ENCODE results near the gene ABCA7. TPM values are rescaled to one million over a fixed set of nuclear protein-coding genes. Genes with fewer than 3 reads are reported as not detected.

ABCA7 gene
- total and polyA plus RNA-seq, 4 donors: 3.0 to 60.9 (median 4.8) TPM

DNA sequence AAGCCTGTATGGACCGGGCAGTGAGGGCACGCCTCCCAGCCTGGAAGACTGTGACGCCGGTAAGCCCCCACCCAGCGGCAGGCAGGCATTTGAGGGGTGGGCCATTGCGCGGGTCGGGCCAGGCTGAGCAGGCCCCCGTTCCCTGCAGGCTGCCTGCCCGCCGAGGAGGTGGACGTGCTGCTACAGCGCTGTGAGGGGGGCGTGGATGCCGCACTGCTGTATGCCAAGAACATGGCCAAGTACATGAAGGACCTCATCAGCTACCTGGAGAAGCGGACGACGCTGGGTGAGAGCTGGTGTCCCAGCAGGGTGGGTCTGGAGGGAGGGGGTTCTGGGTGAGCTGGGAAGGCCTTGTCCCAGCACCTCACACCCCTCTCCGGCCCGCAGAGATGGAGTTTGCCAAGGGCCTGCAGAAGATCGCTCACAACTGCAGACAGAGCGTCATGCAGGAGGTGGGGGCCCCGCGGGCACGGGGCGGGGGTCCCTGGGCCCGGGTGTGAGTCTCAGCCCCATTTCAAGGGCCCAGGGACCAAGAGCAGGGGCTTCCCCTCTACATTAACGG is 34.1 kb downstream of the ABCA7 start:
- H3K4me3 ChIP-seq (ENCODE audit: low read depth in 1 of 3, low read length in 3 of 3): no peak overlapping the region

More for the DNA sequence above, 34.1 kb downstream of the ABCA7 start:
- no peak overlapping the region for H3K9ac ChIP-seq (ENCODE audit: low read depth in 1 of 2, low read length in 2 of 2)
- 76% methylated on average over 28 of the region's 28 CpGs for WGBS
- no peak overlapping the region for H3K27ac ChIP-seq (ENCODE audit: low read depth in 1 of 2, low read length in 2 of 2)
- TF ChIP-seq, protein P1, sequence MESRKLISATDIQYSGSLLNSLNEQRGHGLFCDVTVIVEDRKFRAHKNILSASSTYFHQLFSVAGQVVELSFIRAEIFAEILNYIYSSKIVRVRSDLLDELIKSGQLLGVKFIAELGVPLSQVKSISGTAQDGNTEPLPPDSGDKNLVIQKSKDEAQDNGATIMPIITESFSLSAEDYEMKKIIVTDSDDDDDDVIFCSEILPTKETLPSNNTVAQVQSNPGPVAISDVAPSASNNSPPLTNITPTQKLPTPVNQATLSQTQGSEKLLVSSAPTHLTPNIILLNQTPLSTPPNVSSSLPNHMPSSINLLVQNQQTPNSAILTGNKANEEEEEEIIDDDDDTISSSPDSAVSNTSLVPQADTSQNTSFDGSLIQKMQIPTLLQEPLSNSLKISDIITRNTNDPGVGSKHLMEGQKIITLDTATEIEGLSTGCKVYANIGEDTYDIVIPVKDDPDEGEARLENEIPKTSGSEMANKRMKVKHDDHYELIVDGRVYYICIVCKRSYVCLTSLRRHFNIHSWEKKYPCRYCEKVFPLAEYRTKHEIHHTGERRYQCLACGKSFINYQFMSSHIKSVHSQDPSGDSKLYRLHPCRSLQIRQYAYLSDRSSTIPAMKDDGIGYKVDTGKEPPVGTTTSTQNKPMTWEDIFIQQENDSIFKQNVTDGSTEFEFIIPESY (IDR thresholded peaks at IDR 0.05): no peak
- TF ChIP-seq HNF4G (IDR thresholded peaks at IDR 0.05): no peak
- TF ChIP-seq FOXA2 (IDR thresholded peaks at IDR 0.05): no peak
- TF ChIP-seq HNF4A (conservative IDR thresholded peaks at IDR 0.05): no peak
- no peak for TF ChIP-seq RXRA (IDR thresholded peaks at IDR 0.05)
- TF ChIP-seq, protein P2, sequence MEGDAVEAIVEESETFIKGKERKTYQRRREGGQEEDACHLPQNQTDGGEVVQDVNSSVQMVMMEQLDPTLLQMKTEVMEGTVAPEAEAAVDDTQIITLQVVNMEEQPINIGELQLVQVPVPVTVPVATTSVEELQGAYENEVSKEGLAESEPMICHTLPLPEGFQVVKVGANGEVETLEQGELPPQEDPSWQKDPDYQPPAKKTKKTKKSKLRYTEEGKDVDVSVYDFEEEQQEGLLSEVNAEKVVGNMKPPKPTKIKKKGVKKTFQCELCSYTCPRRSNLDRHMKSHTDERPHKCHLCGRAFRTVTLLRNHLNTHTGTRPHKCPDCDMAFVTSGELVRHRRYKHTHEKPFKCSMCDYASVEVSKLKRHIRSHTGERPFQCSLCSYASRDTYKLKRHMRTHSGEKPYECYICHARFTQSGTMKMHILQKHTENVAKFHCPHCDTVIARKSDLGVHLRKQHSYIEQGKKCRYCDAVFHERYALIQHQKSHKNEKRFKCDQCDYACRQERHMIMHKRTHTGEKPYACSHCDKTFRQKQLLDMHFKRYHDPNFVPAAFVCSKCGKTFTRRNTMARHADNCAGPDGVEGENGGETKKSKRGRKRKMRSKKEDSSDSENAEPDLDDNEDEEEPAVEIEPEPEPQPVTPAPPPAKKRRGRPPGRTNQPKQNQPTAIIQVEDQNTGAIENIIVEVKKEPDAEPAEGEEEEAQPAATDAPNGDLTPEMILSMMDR (IDR thresholded peaks at IDR 0.05; ENCODE audit: low read depth, low read length, missing input control): no peak
- TF ChIP-seq TAF1 (conservative IDR thresholded peaks at IDR 0.05): no peak
- no peak for TF ChIP-seq EGR1 (IDR thresholded peaks at IDR 0.05; ENCODE audit: low read depth in 2 of 2)
- TF ChIP-seq, protein P3, sequence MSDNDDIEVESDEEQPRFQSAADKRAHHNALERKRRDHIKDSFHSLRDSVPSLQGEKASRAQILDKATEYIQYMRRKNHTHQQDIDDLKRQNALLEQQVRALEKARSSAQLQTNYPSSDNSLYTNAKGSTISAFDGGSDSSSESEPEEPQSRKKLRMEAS (IDR thresholded peaks at IDR 0.05): no peak
- no peak for TF ChIP-seq GABPA (IDR thresholded peaks at IDR 0.05 in 1 of 2, conservative IDR thresholded peaks at IDR 0.05 in 1 of 2)
- TF ChIP-seq, protein P4, sequence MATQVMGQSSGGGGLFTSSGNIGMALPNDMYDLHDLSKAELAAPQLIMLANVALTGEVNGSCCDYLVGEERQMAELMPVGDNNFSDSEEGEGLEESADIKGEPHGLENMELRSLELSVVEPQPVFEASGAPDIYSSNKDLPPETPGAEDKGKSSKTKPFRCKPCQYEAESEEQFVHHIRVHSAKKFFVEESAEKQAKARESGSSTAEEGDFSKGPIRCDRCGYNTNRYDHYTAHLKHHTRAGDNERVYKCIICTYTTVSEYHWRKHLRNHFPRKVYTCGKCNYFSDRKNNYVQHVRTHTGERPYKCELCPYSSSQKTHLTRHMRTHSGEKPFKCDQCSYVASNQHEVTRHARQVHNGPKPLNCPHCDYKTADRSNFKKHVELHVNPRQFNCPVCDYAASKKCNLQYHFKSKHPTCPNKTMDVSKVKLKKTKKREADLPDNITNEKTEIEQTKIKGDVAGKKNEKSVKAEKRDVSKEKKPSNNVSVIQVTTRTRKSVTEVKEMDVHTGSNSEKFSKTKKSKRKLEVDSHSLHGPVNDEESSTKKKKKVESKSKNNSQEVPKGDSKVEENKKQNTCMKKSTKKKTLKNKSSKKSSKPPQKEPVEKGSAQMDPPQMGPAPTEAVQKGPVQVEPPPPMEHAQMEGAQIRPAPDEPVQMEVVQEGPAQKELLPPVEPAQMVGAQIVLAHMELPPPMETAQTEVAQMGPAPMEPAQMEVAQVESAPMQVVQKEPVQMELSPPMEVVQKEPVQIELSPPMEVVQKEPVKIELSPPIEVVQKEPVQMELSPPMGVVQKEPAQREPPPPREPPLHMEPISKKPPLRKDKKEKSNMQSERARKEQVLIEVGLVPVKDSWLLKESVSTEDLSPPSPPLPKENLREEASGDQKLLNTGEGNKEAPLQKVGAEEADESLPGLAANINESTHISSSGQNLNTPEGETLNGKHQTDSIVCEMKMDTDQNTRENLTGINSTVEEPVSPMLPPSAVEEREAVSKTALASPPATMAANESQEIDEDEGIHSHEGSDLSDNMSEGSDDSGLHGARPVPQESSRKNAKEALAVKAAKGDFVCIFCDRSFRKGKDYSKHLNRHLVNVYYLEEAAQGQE (IDR thresholded peaks at IDR 0.05): no peak
- TF ChIP-seq RAD21 (IDR thresholded peaks at IDR 0.05): no peak
- no peak for TF ChIP-seq NR2F2 (IDR thresholded peaks at IDR 0.05)
- no peak for TF ChIP-seq YY1 (IDR thresholded peaks at IDR 0.05)
- no peak for TF ChIP-seq SP1 (IDR thresholded peaks at IDR 0.05)
- TF ChIP-seq FOXA1 (IDR thresholded peaks at IDR 0.05): no peak
- DNase-seq (ENCODE audit: low spot score): no peak
- H3K27me3 ChIP-seq (ENCODE audit: control insufficient read depth in 4 of 4, insufficient read depth in 4 of 4, low read length in 3 of 4): peaks cover 0 to 7% (median 1%) of the 10 kb centered on the region in 4 donors
- peaks cover 7 to 33% (median 16%) of the 10 kb centered on the region in 4 donors for H3K4me1 ChIP-seq (ENCODE audit: control insufficient read depth in 4 of 4, insufficient read depth in 4 of 4, low read length in 3 of 4)
- peaks cover 0 to 1% (median 0%) of the 10 kb centered on the region in 4 donors for H3K36me3 ChIP-seq (ENCODE audit: control insufficient read depth in 4 of 4, insufficient read depth in 3 of 4, low read depth in 1 of 4, low read length in 3 of 4)
- no peaks in the 10 kb centered on the region for H3K9me3 ChIP-seq (ENCODE audit: control insufficient read depth in 4 of 4, low read length in 3 of 4)
